ENCODE results near the gene GRIN1. TPM values are rescaled to one million over a fixed set of nuclear protein-coding genes. Genes with fewer than 3 reads are reported as not detected.

Gene GRIN1
- total RNA-seq, 1 experiment from 2014 or later: 2.9 TPM

- H3K27me3 ChIP-seq (ENCODE audit: insufficient read depth, low read length): no peaks in the 10 kb centered on the region; the same call in 1 of the 2 replicates
- no peak overlapping the region for H2AFZ ChIP-seq (ENCODE audit: low read length)
- no peak overlapping the region for H3K18ac ChIP-seq (ENCODE audit: insufficient read length, low read depth, low read length)
- H3K79me1 ChIP-seq (ENCODE audit: insufficient read depth, low read depth, low read length, poor library complexity, severe bottlenecking): no peaks in the 10 kb centered on the region
- no peak overlapping the region for H3K27ac ChIP-seq (ENCODE audit: insufficient read length, low read depth, low read length)
- no peak overlapping the region for H4K8ac ChIP-seq (replicated peaks; ENCODE audit: insufficient read length, low read depth, low read length)
- no peaks in the 10 kb centered on the region for H4K20me1 ChIP-seq (ENCODE audit: control insufficient read depth, insufficient read depth, insufficient read length)
- no peak overlapping the region for H2BK20ac ChIP-seq (ENCODE audit: low read depth, low read length, poor library complexity, severe bottlenecking)
- Mint-ChIP-seq H3K9me3 (no peaks in the 10 kb centered on the region; a peak in 2 of 5 replicates), H3K4me1 (peaks cover 0 to 11% of the 10 kb centered on the region in 2 experiments; a peak in 2 of 4 replicates), H3K27me3 (ENCODE audit: low read depth) (peaks cover 54% of the 10 kb centered on the region), H3K27ac (no peak overlapping the region), H3K4me3 (no peak overlapping the region), H3K36me3 (ENCODE audit: insufficient read depth in 1 of 3, low read depth in 3 of 3) (no peaks in the 10 kb centered on the region)
- no peak overlapping the region for H2BK12ac ChIP-seq (ENCODE audit: insufficient read length, low read depth, low read length)
- H3K4ac ChIP-seq (ENCODE audit: low read depth, low read length): no peak overlapping the region
- H3K4me2 ChIP-seq (ENCODE audit: insufficient read depth, insufficient read length, low read length): no peak overlapping the region
- no peak overlapping the region for H3T11ph ChIP-seq (ENCODE audit: low read length)
- no peaks in the 10 kb centered on the region for H3K23me2 ChIP-seq (ENCODE audit: insufficient read length, low read depth, low read length, poor library complexity, severe bottlenecking)
- H2BK120ac ChIP-seq (ENCODE audit: low read depth, low read length, poor library complexity, severe bottlenecking): no peak overlapping the region
- H4K5ac ChIP-seq (ENCODE audit: insufficient read length, low read depth, low read length): no peak overlapping the region
- H3K4me1 ChIP-seq (ENCODE audit: insufficient read depth, low read length): no peaks in the 10 kb centered on the region; the same call in 1 of the 2 replicates
- H2BK5ac ChIP-seq (ENCODE audit: insufficient read length, low read length): no peak overlapping the region
- no peak overlapping the region for H3K14ac ChIP-seq (ENCODE audit: insufficient read depth, low read length)
- WGBS (ENCODE audit: extremely low coverage, insufficient read length, low lambda C conversion rate): no CpG with 5 or more reads among the region's 9 CpGs
- H3K9ac ChIP-seq (ENCODE audit: extremely low read depth, insufficient read length, low read length): no peak overlapping the region
- DNase-seq: no peak
- no peaks in the 10 kb centered on the region for H3K9me3 ChIP-seq (ENCODE audit: control insufficient read depth, low read depth, low read length)
- no peak overlapping the region for H2AK5ac ChIP-seq (ENCODE audit: insufficient read length, low read length)
- no peak overlapping the region for H4K91ac ChIP-seq (ENCODE audit: insufficient read length, low read depth, low read length)
- no peak overlapping the region for H3K23ac ChIP-seq (ENCODE audit: insufficient read length, low read depth, low read length)
- H2BK15ac ChIP-seq (ENCODE audit: low read depth, low read length): no peak overlapping the region
- no peak overlapping the region for H3K56ac ChIP-seq (ENCODE audit: insufficient read length, low read depth, low read length)
- TF ChIP-seq CTCF (conservative IDR thresholded peaks at IDR 0.05): no peak
- H3K79me2 ChIP-seq (ENCODE audit: insufficient read depth, low read length): no peaks in the 10 kb centered on the region
These were observed 7.6 kb downstream of the GRIN1 start for GRCh38 chr9:137146527-137146918.

All from H9 (cell line).